C4-2B (cell line): ENCODE measurements around the gene TRAPPC12.

Source experiments
- CTCF ChIP-seq: fragments of 450-650 bp; conservative IDR thresholded peaks from 2 replicates; pipeline ENCODE4 v1.5.1; 2017; ENCODE audit warnings: mild to moderate bottlenecking
- ZFX ChIP-seq: fragments of 450-650 bp; IDR thresholded peaks from 2 replicates; pipeline ENCODE4 v1.6.1; 2017

GRCh38 chr2:3481011-3481400 lies 101.5 kb downstream of the TRAPPC12 start:
- no peak for TF ChIP-seq CTCF
- TF ChIP-seq ZFX, result no peak
